SU-DHL-6 (cell line): ENCODE results near the gene RPL7A.

ENCODE experiments used
- H2AFZ ChIP-seq: fragments of 200-600 bp; sonication (generic); 2 replicates; pipeline ENCODE4 v1.6.1; 2014; ENCODE audit warnings: low read depth, mild to moderate bottlenecking, moderate library complexity, mixed read lengths, antibody characterized with exemption, low read length; ENCODE audit not compliant: severe bottlenecking
- H3F3A ChIP-seq: fragments of 200-600 bp; shearing (Covaris generic); 2 replicates; pipeline ENCODE4 v1.6.0; 2016; ENCODE audit warnings: antibody characterized with exemption, mild to moderate bottlenecking; ENCODE audit not compliant: insufficient read depth
- H3K27ac ChIP-seq: fragments of 200-600 bp; sonication (generic); 2 replicates; pipeline ENCODE4 v1.5.1; 2016; ENCODE audit warnings: low read depth, mild to moderate bottlenecking, low read length, moderate library complexity, mixed read lengths
- H3K27me3 ChIP-seq: fragments of 200-600 bp; sonication (generic), shearing (Covaris generic); 2 replicates; pipeline ENCODE4 v1.6.0; 2014; ENCODE audit warnings: mild to moderate bottlenecking, low read length
- H3K36me3 ChIP-seq: fragments of 200-600 bp; sonication (generic); 2 replicates; pipeline ENCODE4 v1.6.1; 2014; ENCODE audit warnings: mild to moderate bottlenecking, low read length, mixed read lengths
- H3K4me2 ChIP-seq: fragments of 300-600, 200-600 bp; shearing (Covaris generic), sonication (generic); 2 replicates; pipeline ENCODE4 v1.6.0; 2014; ENCODE audit warnings: low read length, low read depth, mild to moderate bottlenecking; ENCODE audit not compliant: poor library complexity, severe bottlenecking
- H3K4me3 ChIP-seq: fragments of 200-600 bp; sonication (generic); 2 replicates; pipeline ENCODE4 v1.5.1; 2014; ENCODE audit warnings: antibody characterized with exemption, low read length, mild to moderate bottlenecking, mixed read lengths; ENCODE audit not compliant: insufficient read depth, poor library complexity, severe bottlenecking
- H3K79me2 ChIP-seq: fragments of 200-600 bp; sonication (generic); 2 replicates; pipeline ENCODE4 v1.6.1; 2014; ENCODE audit warnings: mild to moderate bottlenecking, low read length, moderate library complexity; ENCODE audit not compliant: insufficient read depth
- H3K9ac ChIP-seq: fragments of 200-600 bp; sonication (generic); 2 replicates; pipeline ENCODE4 v1.7.0; 2014; ENCODE audit warnings: mild to moderate bottlenecking, low read length
- H3K9me2 ChIP-seq: fragments of 200-600 bp; sonication (generic); replicated peaks from 2 replicates; pipeline ENCODE4 v1.6.1; 2014; ENCODE audit warnings: low read length; ENCODE audit not compliant: insufficient read depth
- H3K9me3 ChIP-seq: fragments of 200-600 bp; sonication (generic); 2 replicates; pipeline ENCODE4 v1.6.1; 2014; ENCODE audit warnings: low read length, mixed read lengths; ENCODE audit not compliant: insufficient read depth
- H4K20me1 ChIP-seq: fragments of 200-600 bp; sonication (generic); 2 replicates; pipeline ENCODE4 v1.6.1; 2014; ENCODE audit warnings: low read depth, mild to moderate bottlenecking, antibody characterized with exemption, low read length, moderate library complexity, mixed read lengths
- EZH2phosphoT487 ChIP-seq: fragments of 200-600 bp; sonication (generic), shearing (Covaris generic); conservative IDR thresholded peaks from 2 replicates; pipeline ENCODE4 v1.6.1; 2018; ENCODE audit warnings: mild to moderate bottlenecking, antibody characterized with exemption, low read length, moderate library complexity, mixed read lengths
- TF ChIP-seq, protein P1 (sequence below): fragments of 200-600 bp; sonication (generic); IDR thresholded peaks from one replicate; pipeline ENCODE4 v1.5.1; 2017; ENCODE audit warnings: antibody characterized with exemption, mild to moderate bottlenecking, low read length, moderate library complexity; ENCODE audit not compliant: insufficient read depth, poor library complexity, severe bottlenecking

The RPL7A gene

DNA sequence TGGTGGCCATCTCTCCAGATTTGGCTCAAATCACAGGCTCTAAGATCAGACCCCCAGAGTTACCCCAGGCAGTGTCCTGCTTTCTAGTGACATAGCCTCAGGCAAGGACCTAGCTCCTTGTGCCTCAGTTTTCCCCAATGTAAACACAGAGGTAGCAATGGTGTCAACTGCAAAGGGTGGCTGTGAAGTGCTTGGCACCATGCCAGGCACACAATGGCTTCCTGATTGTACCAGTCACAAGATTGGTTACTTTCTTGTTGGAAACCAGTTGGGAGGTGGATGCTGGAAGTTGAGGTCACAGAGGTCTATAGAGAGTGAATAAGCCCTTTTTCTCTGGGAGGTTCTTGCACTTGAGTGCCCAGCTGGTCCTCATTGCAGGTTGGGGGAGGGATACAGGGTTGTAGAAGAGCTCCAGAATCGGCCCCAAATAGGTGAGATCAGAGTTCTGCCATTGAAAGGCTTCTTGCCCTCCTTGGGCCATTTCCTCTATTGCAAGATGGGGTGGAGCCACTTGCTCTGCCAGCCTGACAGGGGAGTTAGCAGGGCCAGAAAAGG is 30.5 kb downstream of the RPL7A start:
- no peak overlapping the region for H3K4me3 ChIP-seq
- H3K4me2 ChIP-seq: no peak overlapping the region
- no peaks in the 10 kb centered on the region for H3K27me3 ChIP-seq
- no peaks in the 10 kb centered on the region for H3K9me2 ChIP-seq
- H3K27ac ChIP-seq: no peak overlapping the region
- H2AFZ ChIP-seq: no peak overlapping the region
- no peak for TF ChIP-seq EZH2phosphoT487
- TF ChIP-seq, protein P1, sequence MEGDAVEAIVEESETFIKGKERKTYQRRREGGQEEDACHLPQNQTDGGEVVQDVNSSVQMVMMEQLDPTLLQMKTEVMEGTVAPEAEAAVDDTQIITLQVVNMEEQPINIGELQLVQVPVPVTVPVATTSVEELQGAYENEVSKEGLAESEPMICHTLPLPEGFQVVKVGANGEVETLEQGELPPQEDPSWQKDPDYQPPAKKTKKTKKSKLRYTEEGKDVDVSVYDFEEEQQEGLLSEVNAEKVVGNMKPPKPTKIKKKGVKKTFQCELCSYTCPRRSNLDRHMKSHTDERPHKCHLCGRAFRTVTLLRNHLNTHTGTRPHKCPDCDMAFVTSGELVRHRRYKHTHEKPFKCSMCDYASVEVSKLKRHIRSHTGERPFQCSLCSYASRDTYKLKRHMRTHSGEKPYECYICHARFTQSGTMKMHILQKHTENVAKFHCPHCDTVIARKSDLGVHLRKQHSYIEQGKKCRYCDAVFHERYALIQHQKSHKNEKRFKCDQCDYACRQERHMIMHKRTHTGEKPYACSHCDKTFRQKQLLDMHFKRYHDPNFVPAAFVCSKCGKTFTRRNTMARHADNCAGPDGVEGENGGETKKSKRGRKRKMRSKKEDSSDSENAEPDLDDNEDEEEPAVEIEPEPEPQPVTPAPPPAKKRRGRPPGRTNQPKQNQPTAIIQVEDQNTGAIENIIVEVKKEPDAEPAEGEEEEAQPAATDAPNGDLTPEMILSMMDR: no peak
- H3K36me3 ChIP-seq: no peaks in the 10 kb centered on the region
- no peaks in the 10 kb centered on the region for H4K20me1 ChIP-seq
- peaks cover 21% of the 10 kb centered on the region for H3K79me2 ChIP-seq
- H3F3A ChIP-seq: peaks cover 5% of the 10 kb centered on the region; the same call in 1 of the 2 replicates
- no peak overlapping the region for H3K9ac ChIP-seq
- H3K9me3 ChIP-seq: no peaks in the 10 kb centered on the region; the same call in 1 of the 2 replicates

DNA sequence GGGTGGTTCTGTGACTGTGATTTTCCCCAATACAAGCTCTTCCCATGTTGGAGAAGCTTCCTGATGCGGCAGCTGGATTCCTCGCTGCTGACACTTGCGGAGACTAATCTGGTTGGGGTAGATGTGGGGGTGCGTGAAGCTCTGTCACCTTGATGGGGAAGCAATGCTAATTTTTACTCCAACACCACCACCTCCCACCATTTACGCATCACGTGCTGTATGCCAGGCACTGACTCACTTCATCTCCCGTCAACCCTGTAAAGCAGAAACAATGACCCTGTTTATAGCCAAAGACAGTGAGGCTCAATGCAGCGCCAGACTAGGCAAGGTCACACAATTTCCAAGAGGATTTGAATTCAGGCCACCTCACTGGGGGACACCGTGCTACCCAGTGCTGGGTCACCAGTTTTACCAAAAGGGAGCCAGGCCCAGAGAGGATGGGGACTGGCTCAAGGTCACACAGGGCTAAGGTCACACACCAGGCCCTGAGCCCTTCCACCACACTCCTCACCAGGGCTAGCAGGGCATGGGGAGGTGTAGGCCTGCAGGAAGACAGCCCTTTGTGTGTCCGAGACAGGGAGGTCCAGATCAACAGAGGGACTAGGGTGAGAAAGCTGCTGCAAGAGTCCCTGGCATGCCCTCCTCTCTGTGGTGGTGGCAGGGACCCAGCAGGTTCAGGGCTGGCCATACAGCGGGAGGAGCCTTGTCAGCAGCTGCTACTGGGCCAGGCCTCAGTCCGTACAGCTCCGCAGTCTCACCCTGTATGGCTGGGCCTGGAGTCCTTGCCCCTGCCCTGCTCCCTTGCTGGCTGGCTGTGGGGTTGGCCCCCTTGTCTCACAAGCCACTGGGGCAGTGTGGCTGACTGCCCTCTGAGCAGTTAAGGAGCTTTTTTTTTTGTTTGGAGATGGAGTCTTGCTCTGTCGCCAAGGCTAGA is 31.4 kb downstream of the RPL7A start:
- TF ChIP-seq EZH2phosphoT487: no peak
- TF ChIP-seq, protein P1: no peak
- H2AFZ ChIP-seq: no peak overlapping the region
- H3K9ac ChIP-seq: no peak overlapping the region
- no peaks in the 10 kb centered on the region for H3K36me3 ChIP-seq
- H3K79me2 ChIP-seq: peaks cover 12% of the 10 kb centered on the region
- no peaks in the 10 kb centered on the region for H3K9me2 ChIP-seq
- H3K4me2 ChIP-seq: no peak overlapping the region
- H4K20me1 ChIP-seq: no peaks in the 10 kb centered on the region
- H3K27me3 ChIP-seq: no peaks in the 10 kb centered on the region
- peaks cover 5% of the 10 kb centered on the region; the same call in 1 of the 2 replicates for H3F3A ChIP-seq
- H3K4me3 ChIP-seq: no peak overlapping the region
- H3K9me3 ChIP-seq: no peaks in the 10 kb centered on the region; the same call in 1 of the 2 replicates
- no peak overlapping the region for H3K27ac ChIP-seq

DNA sequence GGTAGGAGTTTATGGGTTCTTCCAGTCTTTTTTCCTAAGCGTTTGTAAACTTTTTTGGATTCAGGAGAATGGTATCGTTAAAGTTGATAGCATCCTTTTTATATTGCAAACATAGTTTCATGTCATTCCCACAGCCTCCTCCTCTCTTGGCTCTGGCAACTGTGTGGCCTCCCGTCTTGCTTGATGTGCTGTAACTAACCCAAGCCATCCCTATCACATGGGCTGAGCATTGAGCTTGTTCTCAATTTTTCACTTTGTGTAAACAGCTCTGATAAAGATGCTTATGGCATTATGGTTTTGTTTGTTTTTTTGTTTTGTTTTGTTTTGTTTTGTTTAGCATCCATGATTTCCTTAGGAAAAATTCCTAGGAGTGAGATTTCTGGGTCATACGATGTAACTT is 32.7 kb downstream of the RPL7A start:
- no peak overlapping the region for H3K4me3 ChIP-seq
- TF ChIP-seq EZH2phosphoT487: no peak
- TF ChIP-seq, protein P1: no peak

More for the DNA sequence above, 32.7 kb downstream of the RPL7A start:
- H3K9ac ChIP-seq: no peak overlapping the region
- no peaks in the 10 kb centered on the region for H3K79me2 ChIP-seq
- no peaks in the 10 kb centered on the region for H3K9me2 ChIP-seq
- H3K4me2 ChIP-seq: no peak overlapping the region
- no peak overlapping the region for H2AFZ ChIP-seq
- no peak overlapping the region for H3K27ac ChIP-seq
- H3K27me3 ChIP-seq: no peaks in the 10 kb centered on the region
- no peaks in the 10 kb centered on the region for H3K36me3 ChIP-seq
- H4K20me1 ChIP-seq: no peaks in the 10 kb centered on the region
- H3K9me3 ChIP-seq: no peaks in the 10 kb centered on the region; the same call in 1 of the 2 replicates
- H3F3A ChIP-seq: peaks cover 5% of the 10 kb centered on the region; the same call in 1 of the 2 replicates
